Keratinocyte (primary cell): ENCODE results near the gene HDAC10. TPM values are rescaled to one million over a fixed set of nuclear protein-coding genes. Genes with fewer than 3 reads are reported as not detected.

Source experiments
- DNase-seq: peaks from one replicate; pipeline ENCODE4 v3.0.0-alpha.2; 2011; ENCODE audit warnings: low read depth, missing footprints, low spot score
- FAIRE-seq: peaks from 2 replicates; lab custom pipeline; 2011; peaks lifted over from hg19 to GRCh38; lab: Jason Lieb, UNC
- H2AFZ ChIP-seq: 2 replicates; pipeline ENCODE4 v1.6.0; 2012; ENCODE audit warnings: low read length, control low read depth, inconsistent platforms; ENCODE audit not compliant: control insufficient read depth
- H3K27ac ChIP-seq: 2 replicates; pipeline ENCODE4 v1.5.1; 2011; ENCODE audit warnings: low read length; ENCODE audit not compliant: control insufficient read depth, insufficient read depth
- H3K27me3 ChIP-seq: 3 replicates; pipeline ENCODE4 v1.6.0; 2011; ENCODE audit warnings: low read length; ENCODE audit not compliant: control insufficient read depth, insufficient read depth; ENCODE audit errors: extremely low read depth
- H3K36me3 ChIP-seq, 2 experiments: 2 replicates in 1 of 2; 3 replicates in 1 of 2; pipeline ENCODE4 v1.5.1; 2011; ENCODE audit warnings: low read length in 2 of 2, mild to moderate bottlenecking in 1 of 2; ENCODE audit not compliant: control insufficient read depth in 2 of 2, insufficient read depth in 2 of 2; ENCODE audit errors: extremely low read depth in 1 of 2
- H3K4me1 ChIP-seq: 3 replicates; pipeline ENCODE4 v1.5.1; 2011; ENCODE audit warnings: low read length; ENCODE audit not compliant: control insufficient read depth, insufficient read depth; ENCODE audit errors: extremely low read depth
- H3K4me2 ChIP-seq: 3 replicates; pipeline ENCODE4 v1.6.0; 2011; ENCODE audit warnings: low read depth, low read length; ENCODE audit not compliant: control insufficient read depth, insufficient read depth; ENCODE audit errors: extremely low read depth
- H3K4me3 ChIP-seq, 3 experiments: fragments of 200-600 bp in 1 of 3; sonication (generic) in 1 of 3; 2 replicates in 2 of 3; 3 replicates in 1 of 3; pipeline ENCODE4 v1.5.1; 2011 to 2016; ENCODE audit warnings: low read length in 3 of 3, mild to moderate bottlenecking in 3 of 3, control low read depth in 2 of 3, inconsistent platforms in 1 of 3, low read depth in 1 of 3, mixed read lengths in 1 of 3, mixed run types in 1 of 3, moderate library complexity in 1 of 3; ENCODE audit not compliant: control insufficient read depth in 2 of 3, insufficient read depth in 2 of 3; ENCODE audit errors: extremely low read depth in 1 of 3
- H3K79me2 ChIP-seq: 2 replicates; pipeline ENCODE4 v1.6.0; 2012; ENCODE audit warnings: low read length; ENCODE audit not compliant: control insufficient read depth, insufficient read depth
- H3K9ac ChIP-seq: 3 replicates; pipeline ENCODE4 v1.6.0; 2011; ENCODE audit warnings: low read length; ENCODE audit not compliant: control insufficient read depth, insufficient read depth; ENCODE audit errors: extremely low read depth
- H3K9me1 ChIP-seq: 3 replicates; pipeline ENCODE4 v1.6.0; 2011; ENCODE audit warnings: low read length; ENCODE audit not compliant: control insufficient read depth, insufficient read depth; ENCODE audit errors: extremely low read depth
- H3K9me3 ChIP-seq: 2 replicates; pipeline ENCODE4 v1.5.1; 2012; ENCODE audit warnings: low read depth, low read length; ENCODE audit not compliant: control insufficient read depth
- H4K20me1 ChIP-seq: 3 replicates; pipeline ENCODE4 v1.6.0; 2011; ENCODE audit warnings: low read length; ENCODE audit not compliant: control insufficient read depth, insufficient read depth; ENCODE audit errors: extremely low read depth
- CTCF ChIP-seq, 3 experiments: IDR thresholded peaks in 1 of 3; conservative IDR thresholded peaks in 1 of 3; optimal IDR thresholded peaks in 1 of 3; 2 replicates in 2 of 3; 3 replicates in 1 of 3; pipeline versions ENCODE3 to v1.5.1; 2011; ENCODE audit warnings: low read length in 3 of 3, mild to moderate bottlenecking in 3 of 3, moderate library complexity in 2 of 3, control low read depth in 1 of 3, inconsistent platforms in 1 of 3; ENCODE audit not compliant: insufficient read depth in 2 of 3; ENCODE audit errors: extremely low read depth in 1 of 3
- EZH2 ChIP-seq: IDR thresholded peaks from one replicate; pipeline ENCODE4 v1.6.1; 2012; ENCODE audit warnings: inconsistent platforms, mild to moderate bottlenecking, low read length, moderate library complexity
- dilution Hi-C: fragments of 300-500 bp; cut with MboI; formaldehyde crosslinking; loops from one replicate; pipeline ENCODE4 v1.7.0; 2020; ENCODE audit warnings: low sequenced_read_pairs; ENCODE audit not compliant: extremely low pct_ligation_motif_present
- polyA plus RNA-seq, 5 experiments: library from polyadenylated mRNA; depleted of rRNA in 3 of 5; stranded (reverse) in 3 of 5; stranded (forward) in 1 of 5; unstranded in 1 of 5; fragments of >200 nt; gene quantifications; 1 replicate in 1 of 5; 2 replicates in 3 of 5; 3 replicates in 1 of 5; pipeline versions ENCODE4 v1.2.1 to v1.2.3, GENCODE V29; 2011 to 2012; ENCODE audit warnings: missing spikeins in 2 of 5, low read depth in 1 of 5, low replicate concordance in 1 of 5

Gene HDAC10
- polyA plus RNA-seq, 1 donor (not counting 4 experiments of a cell fraction or from before 2014, with no cell fraction given) = 4.7 TPM

DNA sequence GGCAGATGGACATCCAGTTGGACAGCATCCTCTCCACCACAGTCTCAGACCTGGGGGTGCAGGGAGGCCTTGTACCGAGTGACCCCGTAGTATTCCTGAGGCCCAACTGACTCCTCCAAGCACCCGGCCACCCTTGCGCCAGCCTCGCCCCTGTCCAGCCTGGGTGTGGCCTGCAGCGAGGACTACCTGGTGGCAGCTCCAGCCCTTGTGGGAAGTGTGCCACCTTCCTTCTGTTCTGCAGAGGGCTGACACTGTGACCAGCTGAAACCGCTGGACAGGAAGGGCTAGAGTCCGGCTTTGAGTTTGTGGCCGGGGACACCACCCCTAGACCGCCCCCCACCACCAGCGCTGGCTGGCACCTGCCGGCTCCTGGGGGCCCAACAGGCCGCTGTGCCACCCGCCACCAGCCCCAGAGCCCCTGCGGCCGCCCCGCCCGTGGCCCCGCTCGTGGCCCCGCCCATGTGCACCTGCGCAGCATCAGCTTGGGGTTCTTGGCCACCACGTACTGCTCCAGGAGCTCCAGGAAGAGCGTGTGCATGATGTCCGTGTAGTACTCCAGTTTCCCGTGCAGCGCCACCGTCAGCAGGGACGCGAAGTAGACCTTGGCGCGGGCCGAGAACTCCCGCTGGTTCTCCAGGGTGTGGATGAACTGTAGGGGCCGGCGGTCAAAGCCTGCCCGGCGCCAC is 29.1 kb upstream of the HDAC10 start:
- H3K4me1 ChIP-seq = peaks cover 18% of the 10 kb centered on the region
- no peak overlapping the region for H3K27ac ChIP-seq

GRCh38 chr22:50278956-50279619 is 28.0 kb upstream of the HDAC10 start:
- Histone ChIP-seq H3K9me1 (no peaks in the 10 kb centered on the region), H3K4me3 (no peak overlapping the region), H3K79me2 (peaks cover 9% of the 10 kb centered on the region), H3K9me3 (peaks cover 2% of the 10 kb centered on the region), H3K36me3 (peaks cover 38 to 46% of the 10 kb centered on the region in 2 experiments), H3K4me1 (peaks cover 18% of the 10 kb centered on the region), H3K4me2 (no peak overlapping the region), H3K27me3 (no peaks in the 10 kb centered on the region), H3K27ac (no peak overlapping the region), H2AFZ (no peak overlapping the region), H3K9ac (no peak overlapping the region), H4K20me1 (peaks cover 2% of the 10 kb centered on the region)
- no peak for FAIRE-seq
- dilution Hi-C loops = no loop called here
- no peak for DNase-seq
- TF ChIP-seq CTCF (optimal IDR thresholded peaks at IDR 0.05 in 1 of 3, IDR thresholded peaks at IDR 0.05 in 1 of 3, conservative IDR thresholded peaks at IDR 0.05 in 1 of 3; ENCODE audit: extremely low read depth in 1 of 3, insufficient read depth in 2 of 3, low read length in 3 of 3) (no peak), EZH2 (no peak)

More for the DNA sequence above, 29.1 kb upstream of the HDAC10 start:
- H2AFZ ChIP-seq = no peak overlapping the region
- no peak for TF ChIP-seq CTCF (optimal IDR thresholded peaks at IDR 0.05 in 1 of 3, IDR thresholded peaks at IDR 0.05 in 1 of 3, conservative IDR thresholded peaks at IDR 0.05 in 1 of 3; ENCODE audit: extremely low read depth in 1 of 3, insufficient read depth in 2 of 3, low read length in 3 of 3)
- no peak for TF ChIP-seq EZH2
- no peak overlapping the region for H3K4me3 ChIP-seq
- DNase-seq = no peak
- H3K27me3 ChIP-seq = no peaks in the 10 kb centered on the region
- H4K20me1 ChIP-seq = no peaks in the 10 kb centered on the region
- H3K9me1 ChIP-seq = no peaks in the 10 kb centered on the region
- FAIRE-seq = no peak
- no peak overlapping the region for H3K9ac ChIP-seq
- peaks cover 33 to 38% of the 10 kb centered on the region in 2 experiments for H3K36me3 ChIP-seq
- H3K9me3 ChIP-seq = peaks cover 2% of the 10 kb centered on the region
- no peak overlapping the region for H3K4me2 ChIP-seq
- dilution Hi-C loops = no loop called here
- H3K79me2 ChIP-seq = peaks cover 9% of the 10 kb centered on the region
